NOMO-1 treated with DMSO at 0.1 percent for 48 hours (cell line): ENCODE results near the gene HK1.

Experiments
- DNase-seq: peaks from one replicate; lab custom pipeline; 2025; ENCODE audit not compliant: unreplicated experiment; lab: John Stamatoyannopoulos, UW

The HK1 gene

GRCh38 chr10:69344591-69345252 is 66.4 kb downstream of the HK1 start:
- DNase-seq = no peak

GRCh38 chr10:69345402-69345801 is 67.1 kb downstream of the HK1 start:
- no peak for DNase-seq

- DNase-seq = no peak
These were observed 67.7 kb downstream of the HK1 start for GRCh38 chr10:69345890-69346474.

GRCh38 chr10:69346776-69347175 is 68.5 kb downstream of the HK1 start:
- DNase-seq = peak; percentile 10

- DNase-seq = peak; percentile 85
These were observed 70.7 kb downstream of the HK1 start for GRCh38 chr10:69348816-69349541.

- no peak for DNase-seq
These were observed 71.2 kb downstream of the HK1 start for GRCh38 chr10:69349542-69349888.

- no peak for DNase-seq
These were observed 73.3 kb downstream of the HK1 start for GRCh38 chr10:69351589-69351988.

- DNase-seq = no peak
These were observed 74.4 kb downstream of the HK1 start for GRCh38 chr10:69352569-69353264.

- no peak for DNase-seq
These were observed 75.8 kb downstream of the HK1 start for GRCh38 chr10:69353977-69354635.

- no peak for DNase-seq
These were observed 77.9 kb downstream of the HK1 start for GRCh38 chr10:69356187-69356586.

- DNase-seq = no peak
These were observed 80.0 kb downstream of the HK1 start for GRCh38 chr10:69358148-69358795.

GRCh38 chr10:69359148-69359547 is 80.9 kb downstream of the HK1 start:
- peak; percentile 85 for DNase-seq

GRCh38 chr10:69359594-69359993 is 81.3 kb downstream of the HK1 start:
- no peak for DNase-seq

- DNase-seq = no peak
These were observed 82.4 kb downstream of the HK1 start for GRCh38 chr10:69360485-69361302.

GRCh38 chr10:69361303-69361614 is 83.0 kb downstream of the HK1 start:
- no peak for DNase-seq

GRCh38 chr10:69362471-69362954 is 84.2 kb downstream of the HK1 start:
- DNase-seq = no peak

GRCh38 chr10:69363666-69364065 is 85.4 kb downstream of the HK1 start:
- DNase-seq = no peak

GRCh38 chr10:69364232-69364940 is 86.1 kb downstream of the HK1 start:
- no peak for DNase-seq

GRCh38 chr10:69366738-69367137 is 88.4 kb downstream of the HK1 start:
- no peak for DNase-seq
